Testis (tissue), 2 donors: Measurements from ENCODE around the gene ELANE.

ENCODE experiments used
- CTCF ChIP-seq, 3 experiments: fragments of 450-650 bp in 2 of 3; fragments of 200-600 bp in 1 of 3; sonication (generic) in 1 of 3; IDR thresholded peaks; one replicate each; pipeline ENCODE4 v1.5.1; 2016 to 2019; ENCODE audit warnings: antibody characterized with exemption in 3 of 3, mild to moderate bottlenecking in 2 of 3, moderate library complexity in 1 of 3
- POLR2A ChIP-seq: fragments of 450-650 bp; IDR thresholded peaks from one replicate; pipeline ENCODE4 v1.6.1; 2017; ENCODE audit warnings: antibody characterized with exemption, mild to moderate bottlenecking, moderate library complexity

- TF ChIP-seq CTCF (IDR thresholded peaks at IDR 0.05) (no peak), POLR2A (no peak)
These were observed 9.9 kb downstream of the ELANE start for GRCh38 chr19:861756-862580.
